Psoas muscle (tissue), 8 donors: ENCODE measurements around the gene EMC8. TPM values are rescaled to one million over a fixed set of nuclear protein-coding genes. Genes with fewer than 3 reads are reported as not detected.
A peak's percentile ranks its signal among the peaks of the same experiment; 100 is the strongest.

Experiments used
- ATAC-seq, 4 donors: fragments of 200-7000 bp; cut with Tn5 transposase; one replicate each; pipeline ENCODE4 v1.9.1; 2020; ENCODE audit warnings: moderate library complexity in 3 of 4, mild to moderate bottlenecking in 2 of 4
- DNase-seq, 2 donors: peaks; one replicate each; pipeline ENCODE4 v3.0.0-alpha.2; 2020
- H3K27ac ChIP-seq: fragments of 200-600 bp; one replicate; pipeline ENCODE4 v1.8.0; 2022
- H3K27me3 ChIP-seq, 3 donors: fragments of 200-600 bp in 1 of 3; one replicate each; pipeline versions ENCODE4 v1.6.1 to v1.8.0; 2013 to 2022; ENCODE audit warnings: low read length in 2 of 3, mild to moderate bottlenecking in 2 of 3, moderate library complexity in 1 of 3; ENCODE audit not compliant: insufficient read depth in 3 of 3
- H3K36me3 ChIP-seq, 2 donors: fragments of 200-600 bp in 1 of 2; one replicate each; pipeline versions ENCODE4 v1.6.1 to v1.8.0; 2013 to 2022; ENCODE audit warnings: low read depth in 1 of 2, mild to moderate bottlenecking in 1 of 2, moderate library complexity in 1 of 2; ENCODE audit not compliant: insufficient read depth in 1 of 2
- H3K4me1 ChIP-seq: fragments of 200-600 bp; one replicate; pipeline ENCODE4 v1.8.0; 2022
- H3K4me3 ChIP-seq: fragments of 200-600 bp; one replicate; pipeline ENCODE4 v1.8.0; 2022; ENCODE audit warnings: mild to moderate bottlenecking
- H3K9me3 ChIP-seq: fragments of 200-600 bp; one replicate; pipeline ENCODE4 v1.8.0; 2022
- WGBS, 3 donors: extraction: QIAGEN DNeasy Blood & Tissue Kit; methylation state at CpG; one replicate each; pipeline versions ENCODE4 v1.1.6 to v1.1.7; 2013; 5-methylcytosine and 5-hydroxymethylcytosine counted together
- intact Hi-C, 2 donors: fragments of 100-400 bp; cut with DNase I; formaldehyde crosslinking; loops; one replicate each; pipeline versions ENCODE4 v1.11.0 to v1.14.2; 2022
- polyA plus RNA-seq, 3 donors: library from polyadenylated mRNA; stranded (reverse); fragments of 200-250 nt; gene quantifications; one replicate each; pipeline ENCODE4 v1.2.3, GENCODE V29; 2013
- total RNA-seq, 4 donors: library from RNA; stranded (reverse); fragmentation: NEBNext Ultra II Directional in 2 of 4; extraction: Animal tissue kit (Norgen Biotek cat#: 25700) in 2 of 4; gene quantifications; one replicate each; pipeline versions ENCODE4 v1.2.1 to v1.2.4, GENCODE V29; 2021 to 2023
- TF ChIP-seq, protein P1 (sequence below): fragments of 200-600 bp; IDR thresholded peaks from one replicate; pipeline ENCODE4 v1.8.0; 2022; ENCODE audit warnings: antibody characterized with exemption
- donor health status: healthy with polysubstance abuse.
- donor health status: DM: no; HTN: no; CAD: no; lungs with moderate emphysema.
- donor health status: Bipolar disorder and iron deficiency.
- donor health status: healthy.
- donor health status: DM: yes; HTN: yes; CAD: no.
- donor health status: DM: no; HTN: no; CAD: no.
- donor health status: DM: no; HTN: no; CAD: no.
- donor health status: DM: yes; HTN: yes; CAD: no.

The EMC8 gene
- total and polyA plus RNA-seq, 7 donors, result 16.4 to 41.6 (median 24.7) TPM

- DNase-seq (no peak), ATAC-seq (no peak)
- Histone ChIP-seq H3K27me3 (peaks cover 0 to 57% (median 17%) of the 10 kb centered on the region in 3 donors), H3K27ac (no peak overlapping the region), H3K9me3 (no peaks in the 10 kb centered on the region), H3K4me3 (no peak overlapping the region), H3K4me1 (no peaks in the 10 kb centered on the region), H3K36me3 (no peaks in the 10 kb centered on the region)
- 70 to 73% (median 71%) methylated on average over 21 of the region's 21 CpGs for WGBS, 3 donors
- TF ChIP-seq, protein P1, sequence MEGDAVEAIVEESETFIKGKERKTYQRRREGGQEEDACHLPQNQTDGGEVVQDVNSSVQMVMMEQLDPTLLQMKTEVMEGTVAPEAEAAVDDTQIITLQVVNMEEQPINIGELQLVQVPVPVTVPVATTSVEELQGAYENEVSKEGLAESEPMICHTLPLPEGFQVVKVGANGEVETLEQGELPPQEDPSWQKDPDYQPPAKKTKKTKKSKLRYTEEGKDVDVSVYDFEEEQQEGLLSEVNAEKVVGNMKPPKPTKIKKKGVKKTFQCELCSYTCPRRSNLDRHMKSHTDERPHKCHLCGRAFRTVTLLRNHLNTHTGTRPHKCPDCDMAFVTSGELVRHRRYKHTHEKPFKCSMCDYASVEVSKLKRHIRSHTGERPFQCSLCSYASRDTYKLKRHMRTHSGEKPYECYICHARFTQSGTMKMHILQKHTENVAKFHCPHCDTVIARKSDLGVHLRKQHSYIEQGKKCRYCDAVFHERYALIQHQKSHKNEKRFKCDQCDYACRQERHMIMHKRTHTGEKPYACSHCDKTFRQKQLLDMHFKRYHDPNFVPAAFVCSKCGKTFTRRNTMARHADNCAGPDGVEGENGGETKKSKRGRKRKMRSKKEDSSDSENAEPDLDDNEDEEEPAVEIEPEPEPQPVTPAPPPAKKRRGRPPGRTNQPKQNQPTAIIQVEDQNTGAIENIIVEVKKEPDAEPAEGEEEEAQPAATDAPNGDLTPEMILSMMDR, result no peak
- intact Hi-C loops, result no loop called here
Measured at GRCh38 chr16:85832570-85833218, 33.4 kb upstream of the EMC8 start.

- no peak overlapping the region for H3K27ac ChIP-seq
- ATAC-seq (no peak), DNase-seq (no peak)
- intact Hi-C loops, result no loop called here
- 71 to 78% (median 74%) methylated on average over 9 of the region's 9 CpGs for WGBS, 3 donors
- H3K36me3 ChIP-seq, result no peaks in the 10 kb centered on the region
- TF ChIP-seq, protein P1, result no peak
- H3K4me1 ChIP-seq, result no peaks in the 10 kb centered on the region
- H3K4me3 ChIP-seq, result no peak overlapping the region
- H3K9me3 ChIP-seq, result no peaks in the 10 kb centered on the region
- peaks cover 0 to 47% (median 14%) of the 10 kb centered on the region in 3 donors for H3K27me3 ChIP-seq
Measured at GRCh38 chr16:85830821-85831220, 31.5 kb upstream of the EMC8 start.

DNA sequence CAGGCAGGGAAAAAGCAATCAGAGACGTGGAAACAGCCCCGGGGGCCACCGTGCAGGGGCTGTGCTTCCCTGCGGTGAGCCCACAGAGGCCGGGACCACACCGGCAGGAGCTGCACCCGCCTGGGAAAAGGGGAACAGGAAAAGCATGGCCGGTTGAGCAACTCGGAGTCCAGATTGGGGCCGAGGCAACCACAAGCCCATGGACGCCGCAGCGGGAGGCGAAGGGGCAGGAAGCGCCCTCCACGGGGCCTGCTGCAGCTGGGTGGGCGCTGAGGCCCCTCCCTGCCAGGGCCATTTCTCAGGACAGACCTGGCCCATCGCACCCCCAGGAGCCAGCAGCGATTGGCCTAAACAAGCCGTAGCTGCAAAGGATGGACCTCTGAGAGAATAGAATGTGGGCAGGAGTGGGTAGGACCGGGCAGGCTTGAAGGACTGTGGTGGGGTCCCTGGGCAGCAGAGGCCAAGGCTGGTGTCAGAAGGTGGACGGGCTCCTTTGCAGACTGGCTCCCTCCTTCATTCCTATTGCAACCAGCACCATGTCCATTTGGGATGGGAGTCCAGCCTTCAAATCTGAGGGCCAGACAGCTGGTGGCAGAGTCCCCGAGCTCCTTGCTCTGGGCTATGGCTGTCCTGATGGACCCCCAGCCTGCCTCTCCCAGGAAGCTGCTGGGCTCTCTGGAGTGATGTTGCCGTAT is 30.6 kb upstream of the EMC8 start:
- H3K36me3 ChIP-seq, result no peaks in the 10 kb centered on the region
- intact Hi-C loops, result loop anchor here in 1 of 2 donors (10.0 kb wide), 1 partner anchor 155 kb away; no protein-coding TSS in a partner anchor
- no peaks in the 10 kb centered on the region for H3K9me3 ChIP-seq
- DNase-seq, result peak in 1 of 2 donors; percentile 28
- TF ChIP-seq, protein P1, result no peak
- H3K4me3 ChIP-seq, result no peak overlapping the region
- no peaks in the 10 kb centered on the region for H3K4me1 ChIP-seq
- ATAC-seq, result no peak
- H3K27ac ChIP-seq, result no peak overlapping the region
- peaks cover 0 to 47% (median 14%) of the 10 kb centered on the region in 3 donors for H3K27me3 ChIP-seq
- WGBS, 3 donors, result 68 to 71% (median 71%) methylated on average over 24 of the region's 24 CpGs

DNA sequence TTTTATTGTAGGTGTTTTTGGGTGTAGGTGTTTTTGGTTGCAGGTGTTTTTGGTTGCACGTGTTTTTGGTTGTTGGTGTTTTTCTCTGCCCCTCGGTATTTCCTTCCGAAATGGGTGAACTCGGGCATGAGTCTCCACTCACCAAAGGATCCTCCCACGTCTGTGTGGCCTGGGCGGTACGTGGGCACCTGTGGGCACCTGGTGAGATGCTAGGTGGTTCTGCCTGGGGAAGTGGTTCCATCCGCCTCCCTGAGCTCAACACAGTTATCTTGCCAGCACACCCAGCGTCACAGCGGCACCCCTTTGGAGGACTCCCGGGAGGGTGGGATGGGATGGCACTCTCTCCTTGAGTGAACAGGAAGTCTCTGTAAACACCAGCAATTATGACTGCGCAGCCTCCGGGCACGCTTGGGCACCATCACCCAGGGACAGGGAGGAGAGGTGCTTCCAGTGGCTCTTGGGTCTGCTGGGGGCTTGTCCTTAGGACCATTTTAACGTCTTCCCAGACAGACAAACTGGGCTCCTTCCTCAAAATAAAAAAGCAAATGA is 29.9 kb upstream of the EMC8 start:
- TF ChIP-seq, protein P1, result no peak
- no peaks in the 10 kb centered on the region for H3K4me1 ChIP-seq
- no peak for ATAC-seq
- H3K36me3 ChIP-seq, result no peaks in the 10 kb centered on the region
- WGBS, 3 donors, result 82 to 84% (median 83%) methylated on average over 14 to 15 of the region's 15 CpGs
- H3K9me3 ChIP-seq, result no peaks in the 10 kb centered on the region
- no peak for DNase-seq
- H3K27me3 ChIP-seq, result peaks cover 0 to 50% (median 14%) of the 10 kb centered on the region in 3 donors
- no peak overlapping the region for H3K27ac ChIP-seq
- H3K4me3 ChIP-seq, result no peak overlapping the region
- intact Hi-C loops, result loop anchor here in 1 of 2 donors (10.0 kb wide), 1 partner anchor 156 kb away; no protein-coding TSS in a partner anchor
